ENCODE results near the gene MAN1C1.

MAN1C1 gene

GRCh38 chr1:25813071-25813733 is 196.6 kb downstream of the MAN1C1 start:
- no peak overlapping the region for H3K27ac ChIP-seq (ENCODE audit: low read depth, low read length)
- no peaks in the 10 kb centered on the region for H3K79me2 ChIP-seq (ENCODE audit: insufficient read depth, low read length)
- TF ChIP-seq CTCF (IDR thresholded peaks at IDR 0.05; ENCODE audit: insufficient read depth, low read length, poor library complexity, severe bottlenecking) (no peak), EZH2phosphoT487 (conservative IDR thresholded peaks at IDR 0.05; ENCODE audit: low read length) (no peak)
- H4K20me1 ChIP-seq (ENCODE audit: low read depth, low read length), result no peaks in the 10 kb centered on the region
- no peaks in the 10 kb centered on the region for H3F3A ChIP-seq (ENCODE audit: insufficient read depth)
- H3K4me3 ChIP-seq (ENCODE audit: insufficient read depth, low read length, poor library complexity, severe bottlenecking), result no peak overlapping the region
- no peak overlapping the region for H3K9ac ChIP-seq (ENCODE audit: low read length)
- no peaks in the 10 kb centered on the region for H3K36me3 ChIP-seq (ENCODE audit: low read length)
- H3K9me3 ChIP-seq (ENCODE audit: insufficient read depth, low read length), result no peaks in the 10 kb centered on the region
- H3K4me2 ChIP-seq (ENCODE audit: low read depth, low read length, poor library complexity, severe bottlenecking), result no peak overlapping the region
- H3K27me3 ChIP-seq (ENCODE audit: low read length), result no peaks in the 10 kb centered on the region
- no peaks in the 10 kb centered on the region for H3K9me2 ChIP-seq (replicated peaks; ENCODE audit: insufficient read depth, low read length)
- H2AFZ ChIP-seq (ENCODE audit: low read depth, low read length, severe bottlenecking), result no peak overlapping the region

DNA sequence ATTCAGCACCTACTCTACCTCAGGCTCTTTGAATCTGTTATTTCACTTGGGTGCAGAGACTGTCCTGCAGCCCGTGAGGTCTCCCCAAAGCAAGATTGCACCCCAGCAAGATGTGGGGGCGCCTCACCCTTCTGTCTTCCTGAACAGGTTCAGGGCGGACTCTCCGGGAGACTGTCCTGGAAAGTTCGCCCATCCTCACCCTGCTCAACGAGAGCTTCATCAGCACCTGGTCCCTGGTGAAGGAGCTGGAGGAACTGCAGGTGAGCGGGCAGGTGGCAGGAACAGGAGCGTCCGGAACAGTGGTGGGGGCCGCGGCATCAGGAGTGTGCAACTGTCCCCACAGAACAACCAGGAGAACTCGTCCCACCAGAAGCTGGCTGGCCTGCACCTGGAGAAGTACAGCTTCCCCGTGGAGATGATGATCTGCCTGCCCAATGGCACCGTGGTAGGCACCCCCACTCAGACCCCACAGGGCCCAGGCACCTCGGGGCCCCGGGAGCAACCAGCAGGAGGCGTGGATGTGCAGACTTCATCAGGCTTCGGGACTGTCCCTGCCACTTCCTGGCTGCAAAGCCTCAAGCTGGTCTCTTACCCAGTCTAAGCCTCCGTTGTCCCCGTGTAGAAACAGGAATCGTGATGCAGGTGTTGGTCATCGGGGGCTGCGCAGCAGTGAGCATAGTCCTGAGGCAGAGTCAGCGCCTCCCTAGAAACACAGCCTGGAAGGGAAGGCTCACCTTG is 197.3 kb downstream of the MAN1C1 start:
- no peaks in the 10 kb centered on the region for H4K20me1 ChIP-seq (ENCODE audit: low read depth, low read length)
- no peak overlapping the region for H2AFZ ChIP-seq (ENCODE audit: low read depth, low read length, severe bottlenecking)
- TF ChIP-seq CTCF (IDR thresholded peaks at IDR 0.05; ENCODE audit: insufficient read depth, low read length, poor library complexity, severe bottlenecking) (no peak), EZH2phosphoT487 (conservative IDR thresholded peaks at IDR 0.05; ENCODE audit: low read length) (no peak)
- H3K27ac ChIP-seq (ENCODE audit: low read depth, low read length), result no peak overlapping the region
- no peaks in the 10 kb centered on the region for H3K79me2 ChIP-seq (ENCODE audit: insufficient read depth, low read length)
- no peaks in the 10 kb centered on the region for H3K9me3 ChIP-seq (ENCODE audit: insufficient read depth, low read length)
- H3F3A ChIP-seq (ENCODE audit: insufficient read depth), result no peaks in the 10 kb centered on the region
- H3K9ac ChIP-seq (ENCODE audit: low read length), result no peak overlapping the region
- no peak overlapping the region for H3K4me2 ChIP-seq (ENCODE audit: low read depth, low read length, poor library complexity, severe bottlenecking)
- no peaks in the 10 kb centered on the region for H3K9me2 ChIP-seq (replicated peaks; ENCODE audit: insufficient read depth, low read length)
- no peak overlapping the region for H3K4me3 ChIP-seq (ENCODE audit: insufficient read depth, low read length, poor library complexity, severe bottlenecking)
- no peaks in the 10 kb centered on the region for H3K36me3 ChIP-seq (ENCODE audit: low read length)
- H3K27me3 ChIP-seq (ENCODE audit: low read length), result no peaks in the 10 kb centered on the region

- no peak overlapping the region for H3K27ac ChIP-seq (ENCODE audit: low read depth, low read length)
- no peaks in the 10 kb centered on the region for H3K9me2 ChIP-seq (replicated peaks; ENCODE audit: insufficient read depth, low read length)
- H3K36me3 ChIP-seq (ENCODE audit: low read length), result no peaks in the 10 kb centered on the region
- no peak overlapping the region for H2AFZ ChIP-seq (ENCODE audit: low read depth, low read length, severe bottlenecking)
- no peaks in the 10 kb centered on the region for H3F3A ChIP-seq (ENCODE audit: insufficient read depth)
- no peaks in the 10 kb centered on the region for H3K27me3 ChIP-seq (ENCODE audit: low read length)
- H4K20me1 ChIP-seq (ENCODE audit: low read depth, low read length), result no peaks in the 10 kb centered on the region
- H3K9me3 ChIP-seq (ENCODE audit: insufficient read depth, low read length), result no peaks in the 10 kb centered on the region
- no peaks in the 10 kb centered on the region for H3K79me2 ChIP-seq (ENCODE audit: insufficient read depth, low read length)
- no peak overlapping the region for H3K4me3 ChIP-seq (ENCODE audit: insufficient read depth, low read length, poor library complexity, severe bottlenecking)
- TF ChIP-seq CTCF (IDR thresholded peaks at IDR 0.05; ENCODE audit: insufficient read depth, low read length, poor library complexity, severe bottlenecking) (no peak), EZH2phosphoT487 (conservative IDR thresholded peaks at IDR 0.05; ENCODE audit: low read length) (no peak)
- H3K4me2 ChIP-seq (ENCODE audit: low read depth, low read length, poor library complexity, severe bottlenecking), result no peak overlapping the region
- no peak overlapping the region for H3K9ac ChIP-seq (ENCODE audit: low read length)
Observed at GRCh38 chr1:25814549-25815087, 198.0 kb downstream of the MAN1C1 start.
